Activated CD8-positive, alpha-beta T cell treated with anti-CD3 and anti-CD28 coated beads for 36 hours (primary cell): ENCODE data around the gene NAGLU. TPM values are rescaled to one million over a fixed set of nuclear protein-coding genes. Genes with fewer than 3 reads are reported as not detected.

ENCODE experiments used
- ATAC-seq: fragments of 200-7000 bp; cut with Tn5 transposase; one replicate; pipeline ENCODE4 v1.10.0; 2021; ENCODE audit warnings: mild to moderate bottlenecking, moderate library complexity
- CTCF ChIA-PET: fragments of 350-600 bp; sonication (Branson Sonifier 250); formaldehyde crosslinking; loops from one replicate; lab custom pipeline; 2021; ENCODE audit warnings: antibody characterized with exemption; lab: Charles Lee
- POLR2A ChIA-PET: fragments of 350-600 bp; sonication (Branson Sonifier 250); formaldehyde crosslinking; loops from one replicate; lab custom pipeline; 2021; ENCODE audit warnings: antibody characterized with exemption; lab: Charles Lee
- DNase-seq: peaks from one replicate; pipeline ENCODE4 v3.0.0-alpha.2; 2020
- H3K27ac Mint-ChIP-seq: one replicate; pipeline ENCODE4 v1.8.0; 2021; ENCODE audit warnings: mild to moderate bottlenecking, mixed read lengths
- H3K27me3 Mint-ChIP-seq: one replicate; pipeline ENCODE4 v1.8.0; 2021; ENCODE audit warnings: mixed read lengths
- H3K36me3 Mint-ChIP-seq: one replicate; pipeline ENCODE4 v1.8.0; 2021; ENCODE audit warnings: low read depth, mixed read lengths
- H3K4me1 Mint-ChIP-seq: one replicate; pipeline ENCODE4 v1.8.0; 2021; ENCODE audit warnings: low read depth, mixed read lengths
- H3K4me3 Mint-ChIP-seq: one replicate; pipeline ENCODE4 v1.8.0; 2021; ENCODE audit warnings: mild to moderate bottlenecking, moderate library complexity, mixed read lengths
- H3K9me3 Mint-ChIP-seq: one replicate; pipeline ENCODE4 v1.8.0; 2021; ENCODE audit warnings: mixed read lengths
- CTCF ChIP-seq: fragments of 200-600 bp; IDR thresholded peaks from one replicate; pipeline ENCODE4 v1.8.0; 2022; ENCODE audit warnings: antibody characterized with exemption, mild to moderate bottlenecking
- intact Hi-C: fragments of 100-400 bp; cut with micrococcal nuclease; formaldehyde crosslinking; loops from one replicate; pipeline ENCODE4 v1.10.0; 2022
- total RNA-seq, 2 experiments: library from RNA; stranded (reverse); gene quantifications; one replicate each; pipeline ENCODE4 v1.2.3, GENCODE V29; 2021

Gene NAGLU
- total RNA-seq, 2 experiments from 2014 or later: 10.8 to 11.4 TPM

- peaks cover 52% of the 10 kb centered on the region for H3K4me1 Mint-ChIP-seq
- no peaks in the 10 kb centered on the region for H3K9me3 Mint-ChIP-seq
- H3K27ac Mint-ChIP-seq: peak overlapping the region; percentile 30
- POLR2A ChIA-PET: interaction anchor here (1.0 to 7.8 kb wide), 3 partner anchors 11 to 212 kb away, joined by 3 to 61 read pairs (median 4); partner anchors contain the start of gene PSMC3IP
- peaks cover 46% of the 10 kb centered on the region for H3K36me3 Mint-ChIP-seq
- DNase-seq (no peak), ATAC-seq (no peak)
- TF ChIP-seq CTCF: no peak
- intact Hi-C loops: no loop called here
- CTCF ChIA-PET: interaction anchor here (1.0 to 7.5 kb wide), 3 partner anchors 10 to 18 kb away, joined by 3 to 70 read pairs (median 3); partner anchors contain the start of gene PSMC3IP
- H3K27me3 Mint-ChIP-seq: no peaks in the 10 kb centered on the region
- H3K4me3 Mint-ChIP-seq: peak overlapping the region; percentile 26
Measured at GRCh38 chr17:42564815-42565522, 28.9 kb downstream of the NAGLU start.

DNA sequence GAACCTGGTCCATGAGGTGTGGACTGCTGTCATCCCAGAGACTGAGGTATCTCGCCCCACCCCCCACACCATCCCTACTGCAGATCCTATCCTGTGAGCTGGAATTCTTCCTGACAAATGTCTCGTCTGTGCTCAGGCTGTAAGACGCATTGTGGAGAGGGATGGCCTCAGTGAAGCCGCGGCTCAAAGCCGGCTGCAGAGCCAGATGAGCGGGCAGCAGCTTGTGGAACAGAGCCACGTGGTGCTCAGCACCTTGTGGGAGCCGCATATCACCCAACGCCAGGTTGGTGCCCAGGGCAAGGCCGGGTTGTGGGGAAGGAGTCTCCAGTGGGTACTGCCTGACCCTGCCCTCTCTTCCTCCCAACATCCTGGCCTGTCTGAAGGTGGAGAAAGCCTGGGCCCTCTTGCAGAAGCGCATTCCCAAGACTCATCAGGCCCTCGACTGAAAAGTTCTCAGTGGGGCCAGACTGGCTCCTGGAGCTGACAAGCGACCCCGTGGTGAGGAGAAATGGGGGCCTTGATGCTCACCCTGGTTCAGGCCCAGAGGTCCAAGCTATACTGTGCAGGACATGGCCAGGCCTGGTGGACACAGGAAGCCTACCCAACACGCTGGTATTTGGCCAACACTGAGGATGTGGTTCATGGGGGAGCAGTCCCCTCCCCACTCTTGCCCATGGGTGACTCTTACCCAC is 29.6 kb downstream of the NAGLU start:
- no peak for TF ChIP-seq CTCF
- intact Hi-C loops: no loop called here
- peaks cover 50% of the 10 kb centered on the region for H3K36me3 Mint-ChIP-seq
- ChIA-PET CTCF (interaction anchor here (0.7 to 7.5 kb wide), 4 partner anchors 11 to 198 kb away, joined by 3 to 70 read pairs (median 4); partner anchors contain the start of gene PSMC3IP), POLR2A (interaction anchor here (1.0 to 7.8 kb wide), 4 partner anchors 11 to 211 kb away, joined by 3 to 61 read pairs (median 4); partner anchors contain the start of gene PSMC3IP)
- no peak for ATAC-seq
- H3K4me1 Mint-ChIP-seq: peaks cover 54% of the 10 kb centered on the region
- H3K27me3 Mint-ChIP-seq: no peaks in the 10 kb centered on the region
- no peak for DNase-seq
- H3K27ac Mint-ChIP-seq: peak overlapping the region; percentile 30
- no peaks in the 10 kb centered on the region for H3K9me3 Mint-ChIP-seq
- H3K4me3 Mint-ChIP-seq: peak overlapping the region; percentile 96

DNA sequence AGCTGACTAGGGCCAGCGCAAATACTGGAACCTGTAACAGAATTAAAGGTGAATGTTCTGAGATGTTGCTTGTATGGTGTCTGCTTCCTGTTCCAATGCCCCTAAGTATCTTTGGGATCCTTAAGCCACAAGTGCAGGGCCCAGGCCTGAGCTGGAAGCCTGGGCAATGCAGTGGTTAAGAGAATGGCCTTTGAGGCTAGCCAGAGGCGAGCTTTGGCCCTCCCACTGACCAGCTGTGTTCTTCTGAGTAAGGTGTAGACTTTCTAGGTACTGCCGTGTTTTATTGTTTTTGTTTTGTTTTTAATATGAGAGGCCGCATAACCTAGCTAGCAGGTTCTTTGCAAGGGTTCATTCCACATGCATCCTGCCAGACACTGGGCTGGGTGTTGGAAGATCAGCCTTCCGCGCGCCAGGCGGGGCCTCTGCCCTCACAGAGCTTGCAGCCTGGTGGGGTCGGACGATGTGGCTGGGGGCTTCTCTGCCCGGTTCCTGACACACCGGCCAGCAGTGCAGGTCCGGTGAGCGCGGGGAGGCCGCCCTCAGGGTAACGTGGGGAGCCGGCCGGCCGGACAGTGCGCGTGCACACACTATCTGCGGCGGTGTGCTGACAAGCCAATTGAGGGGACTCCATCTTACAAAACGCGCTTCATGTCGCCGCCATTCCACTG is 30.3 kb downstream of the NAGLU start:
- Mint-ChIP-seq H3K4me3 (peak overlapping the region; percentile 96), H3K4me1 (peaks cover 54% of the 10 kb centered on the region), H3K27me3 (no peaks in the 10 kb centered on the region), H3K36me3 (peaks cover 54% of the 10 kb centered on the region), H3K27ac (peak overlapping the region; percentile 93), H3K9me3 (no peaks in the 10 kb centered on the region)
- ChIA-PET POLR2A (interaction anchor here (1.1 to 7.8 kb wide), 3 partner anchors 11 to 177 kb away, joined by 3 to 61 read pairs (median 4); partner anchors contain the start of gene PSMC3IP), CTCF (interaction anchor here (0.7 to 7.5 kb wide), 4 partner anchors 11 to 197 kb away, joined by 3 to 70 read pairs (median 4); partner anchors contain the start of gene PSMC3IP)
- ATAC-seq (no peak), DNase-seq (no peak)
- intact Hi-C loops: no loop called here
- TF ChIP-seq CTCF: no peak

- ChIA-PET CTCF (interaction anchor here (1.6 to 7.5 kb wide), 3 partner anchors 10 to 197 kb away, joined by 4 to 70 read pairs (median 8); partner anchors contain the start of gene PSMC3IP), POLR2A (interaction anchor here (0.6 to 7.8 kb wide), 7 partner anchors 8 to 376 kb away, joined by 3 to 61 read pairs (median 4); partner anchors contain the start of gene PSMC3IP)
- peak within 1 kb of the TSS; percentile 96 for H3K4me3 Mint-ChIP-seq
- DNase-seq: peak; percentile 93
- no peaks in the 10 kb centered on the region for H3K27me3 Mint-ChIP-seq
- peaks cover 59% of the 10 kb centered on the region for H3K36me3 Mint-ChIP-seq
- no peak for TF ChIP-seq CTCF
- intact Hi-C loops: no loop called here
- ATAC-seq: peak; percentile 72
- H3K4me1 Mint-ChIP-seq: peaks cover 52% of the 10 kb centered on the region
- no peaks in the 10 kb centered on the region for H3K9me3 Mint-ChIP-seq
- H3K27ac Mint-ChIP-seq: peak within 1 kb of the TSS; percentile 93
Measured at GRCh38 chr17:42566883-42567573, 31.0 kb downstream of the NAGLU start, which contains the start of gene MLX. Gene MLX (plus strand): TSS chr17:42567100. CDS start chr17:42567125, 25 bp downstream.
